Thoracic aorta (tissue), 2 donors: ENCODE data around the gene KRTAP16-1. TPM values are rescaled to one million over a fixed set of nuclear protein-coding genes. Genes with fewer than 3 reads are reported as not detected.

ENCODE experiments used
- ATAC-seq: fragments of 150-250 bp; one replicate; pipeline ENCODE4 v1.8.0; 2017; ENCODE audit warnings: low read depth; ENCODE audit not compliant: insufficient number of reproducible peaks, low FRiP score
- DNase-seq: peaks from one replicate; pipeline ENCODE4 v3.0.0-alpha.2; 2020; ENCODE audit warnings: low spot score
- H3K27ac ChIP-seq, 2 donors: fragments of 200-600 bp; sonication (generic); 1 replicate in 1 of 2; 2 replicates in 1 of 2; pipeline ENCODE4 v1.5.1; 2016; ENCODE audit warnings: mild to moderate bottlenecking in 2 of 2, moderate library complexity in 2 of 2
- H3K27me3 ChIP-seq: fragments of 200-600 bp; sonication (generic); replicated peaks from 2 replicates; pipeline ENCODE4 v1.6.0; 2016; ENCODE audit warnings: mild to moderate bottlenecking; ENCODE audit not compliant: insufficient read depth
- H3K36me3 ChIP-seq: fragments of 200-600 bp; sonication (generic); one replicate; pipeline ENCODE4 v1.5.1; 2016
- H3K4me1 ChIP-seq, 2 donors: fragments of 200-600 bp; sonication (generic); 1 replicate in 1 of 2; 2 replicates in 1 of 2; pipeline versions ENCODE4 v1.5.1 to v1.6.0; 2016; ENCODE audit warnings: low read depth in 2 of 2, mild to moderate bottlenecking in 1 of 2; ENCODE audit not compliant: control insufficient read depth in 1 of 2
- H3K4me3 ChIP-seq: fragments of 200-600 bp; sonication (generic); 2 replicates; pipeline ENCODE4 v1.5.1; 2016; ENCODE audit warnings: mild to moderate bottlenecking
- H3K9me3 ChIP-seq: fragments of 200-600 bp; sonication (generic); 2 replicates; pipeline ENCODE4 v1.5.1; 2016
- CTCF ChIP-seq: fragments of 200-600 bp; sonication (generic); IDR thresholded peaks from one replicate; pipeline ENCODE4 v1.5.1; 2019; ENCODE audit warnings: antibody characterized with exemption
- total RNA-seq, 2 donors: library from RNA; depleted of rRNA; stranded (reverse); fragments of >200 nt; gene quantifications; one replicate each; pipeline versions ENCODE4 v1.1.0 to v1.2.3, GENCODE V29; 2016

KRTAP16-1 gene
- total RNA-seq, 2 donors from 2014 or later: not detected

- Histone ChIP-seq H3K9me3 (no peaks in the 10 kb centered on the region), H3K4me3 (no peak overlapping the region), H3K27ac (no peak overlapping the region), H3K4me1 (no peaks in the 10 kb centered on the region), H3K27me3 (no peaks in the 10 kb centered on the region), H3K36me3 (no peaks in the 10 kb centered on the region)
- ATAC-seq: no peak
- no peak for TF ChIP-seq CTCF
- DNase-seq: no peak
These were observed 10.5 kb downstream of the KRTAP16-1 start for GRCh38 chr17:41298458-41299135.

DNA sequence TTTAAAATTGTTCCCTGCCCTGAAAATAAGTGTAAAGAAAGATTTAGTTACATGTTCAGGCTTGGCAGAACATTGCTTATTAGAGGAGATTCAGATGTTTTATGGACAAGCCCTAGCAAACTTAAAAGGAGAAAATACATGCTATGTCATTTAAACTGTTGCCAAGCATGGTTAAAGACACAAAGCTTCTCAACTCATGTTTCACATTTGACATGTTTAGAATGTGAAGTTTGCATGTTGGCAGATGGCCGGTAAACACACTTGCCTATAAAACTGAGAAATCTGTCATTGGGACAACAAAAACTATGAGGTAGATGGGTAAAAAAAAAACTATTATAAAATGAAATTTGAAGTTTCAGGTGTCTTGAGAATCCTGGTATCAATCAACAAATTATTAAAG lies 12.3 kb downstream of the KRTAP16-1 start:
- Histone ChIP-seq H3K4me3 (no peak overlapping the region), H3K27me3 (no peaks in the 10 kb centered on the region), H3K27ac (no peak overlapping the region), H3K9me3 (no peaks in the 10 kb centered on the region), H3K4me1 (no peaks in the 10 kb centered on the region), H3K36me3 (no peaks in the 10 kb centered on the region)
- ATAC-seq (no peak), DNase-seq (no peak)
- TF ChIP-seq CTCF: no peak

DNA sequence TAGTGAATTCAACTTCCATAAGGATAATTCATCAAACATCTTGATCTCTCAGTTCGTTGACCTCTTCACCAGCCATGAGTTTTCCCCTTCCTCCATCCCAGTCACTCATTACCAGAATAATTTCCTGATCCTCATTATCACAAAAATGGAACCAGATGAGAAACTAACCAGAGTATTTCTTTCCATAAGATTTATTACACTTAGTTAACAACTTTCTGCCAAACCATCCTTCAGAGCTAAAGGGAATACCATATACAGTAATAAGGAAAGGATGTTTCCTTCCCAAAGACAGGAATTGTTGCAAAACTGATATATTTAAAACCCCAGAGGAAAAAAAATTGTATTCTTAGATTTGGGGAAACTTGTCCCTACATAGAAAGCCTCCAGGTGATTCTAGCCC lies 15.1 kb downstream of the KRTAP16-1 start:
- no peak for TF ChIP-seq CTCF
- DNase-seq (no peak), ATAC-seq (no peak)
- no peak overlapping the region for H3K27ac ChIP-seq
- H3K36me3 ChIP-seq: no peaks in the 10 kb centered on the region
- no peaks in the 10 kb centered on the region for H3K9me3 ChIP-seq
- H3K4me1 ChIP-seq: no peaks in the 10 kb centered on the region
- H3K4me3 ChIP-seq: no peak overlapping the region
- H3K27me3 ChIP-seq: no peaks in the 10 kb centered on the region

GRCh38 chr17:41287050-41287449 lies 22.1 kb downstream of the KRTAP16-1 start:
- DNase-seq (no peak), ATAC-seq (no peak)
- no peaks in the 10 kb centered on the region for H3K4me1 ChIP-seq
- no peaks in the 10 kb centered on the region for H3K36me3 ChIP-seq
- no peaks in the 10 kb centered on the region for H3K27me3 ChIP-seq
- no peak overlapping the region for H3K4me3 ChIP-seq
- no peaks in the 10 kb centered on the region for H3K9me3 ChIP-seq
- TF ChIP-seq CTCF: no peak
- H3K27ac ChIP-seq: no peak overlapping the region

DNA sequence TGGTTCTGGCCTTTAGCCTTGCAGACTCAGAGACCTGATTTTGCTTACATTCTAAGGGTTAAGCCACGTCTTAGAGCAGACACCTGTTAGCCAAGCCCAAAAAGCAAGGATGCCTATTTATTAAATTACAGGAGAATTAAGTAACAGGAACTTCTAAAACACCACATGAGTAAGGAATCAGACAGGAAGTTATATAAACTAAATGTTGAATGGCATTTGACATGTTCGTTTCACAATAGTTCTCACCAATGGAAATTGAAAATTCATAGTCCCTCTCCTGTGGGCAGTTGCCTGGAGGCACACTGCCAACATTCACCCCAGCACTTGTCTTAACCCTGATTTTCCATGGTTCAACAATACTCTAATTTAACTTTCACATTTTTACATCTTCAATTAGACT lies 24.6 kb downstream of the KRTAP16-1 start:
- no peak overlapping the region for H3K27ac ChIP-seq
- TF ChIP-seq CTCF: no peak
- no peak for DNase-seq
- no peaks in the 10 kb centered on the region for H3K9me3 ChIP-seq
- ATAC-seq: no peak
- H3K36me3 ChIP-seq: no peaks in the 10 kb centered on the region
- H3K4me1 ChIP-seq: no peaks in the 10 kb centered on the region
- no peak overlapping the region for H3K4me3 ChIP-seq
- no peaks in the 10 kb centered on the region for H3K27me3 ChIP-seq
